A549 (cell line): Measurements from ENCODE around the gene ST14.

Experiments
- CTCF ChIP-seq: fragments of >200 bp; sonication (Bioruptor Twin); formaldehyde crosslinking; IDR thresholded peaks from 3 replicates; pipeline ENCODE4 v1.5.1; 2016
- EHMT2 ChIP-seq: fragments of 200-600 bp; sonication (generic); IDR thresholded peaks from 2 replicates; pipeline ENCODE4 v1.6.1; 2016; ENCODE audit warnings: antibody characterized with exemption, low read depth, mild to moderate bottlenecking, moderate library complexity
- JUN ChIP-seq, 2 experiments: fragments of >200 bp; sonication (Bioruptor Twin); formaldehyde crosslinking; IDR thresholded peaks; 2 replicates in 1 of 2; 3 replicates in 1 of 2; pipeline ENCODE4 v1.6.1; 2016 to 2017
- KDM1A ChIP-seq: fragments of 200-600 bp; sonication (generic); IDR thresholded peaks from 2 replicates; pipeline ENCODE4 v1.6.1; 2016; ENCODE audit warnings: low read depth, mild to moderate bottlenecking
- MYC ChIP-seq: IDR thresholded peaks from 2 replicates; pipeline ENCODE4 v1.6.1; 2012; ENCODE audit warnings: mild to moderate bottlenecking, inconsistent platforms, low read length, improper control_type of control experiment, borderline replicate concordance
- POLR2A ChIP-seq: IDR thresholded peaks from 2 replicates; pipeline ENCODE4 v1.6.1; 2012; ENCODE audit warnings: mild to moderate bottlenecking, low read length
- RFX5 ChIP-seq: fragments of 450-650 bp; IDR thresholded peaks from 2 replicates; pipeline ENCODE4 v1.7.1; 2014; ENCODE audit warnings: antibody characterized with exemption, mild to moderate bottlenecking, moderate library complexity
- SMC3 ChIP-seq: fragments of >200 bp; sonication (Bioruptor Twin); formaldehyde crosslinking; IDR thresholded peaks from 3 replicates; pipeline ENCODE4 v1.6.1; 2018; ENCODE audit warnings: inconsistent platforms
- TP53 ChIP-seq: fragments of 250-450 bp; sonication (Bioruptor Pico); IDR thresholded peaks from 2 replicates; pipeline ENCODE4 v1.5.0; 2021; ENCODE audit warnings: mild to moderate bottlenecking, moderate library complexity
- TF ChIP-seq, protein P1 (sequence below): fragments of 250-450 bp; sonication (Bioruptor Pico); IDR thresholded peaks from 2 replicates; pipeline ENCODE4 v1.5.0; 2021; ENCODE audit warnings: mild to moderate bottlenecking, moderate library complexity, borderline replicate concordance

GRCh38 chr11:130156108-130157022 is 3.2 kb upstream of the ST14 start:
- TF ChIP-seq MYC = no peak
- TF ChIP-seq SMC3 = no peak
- no peak for TF ChIP-seq CTCF
- TF ChIP-seq, protein P1, sequence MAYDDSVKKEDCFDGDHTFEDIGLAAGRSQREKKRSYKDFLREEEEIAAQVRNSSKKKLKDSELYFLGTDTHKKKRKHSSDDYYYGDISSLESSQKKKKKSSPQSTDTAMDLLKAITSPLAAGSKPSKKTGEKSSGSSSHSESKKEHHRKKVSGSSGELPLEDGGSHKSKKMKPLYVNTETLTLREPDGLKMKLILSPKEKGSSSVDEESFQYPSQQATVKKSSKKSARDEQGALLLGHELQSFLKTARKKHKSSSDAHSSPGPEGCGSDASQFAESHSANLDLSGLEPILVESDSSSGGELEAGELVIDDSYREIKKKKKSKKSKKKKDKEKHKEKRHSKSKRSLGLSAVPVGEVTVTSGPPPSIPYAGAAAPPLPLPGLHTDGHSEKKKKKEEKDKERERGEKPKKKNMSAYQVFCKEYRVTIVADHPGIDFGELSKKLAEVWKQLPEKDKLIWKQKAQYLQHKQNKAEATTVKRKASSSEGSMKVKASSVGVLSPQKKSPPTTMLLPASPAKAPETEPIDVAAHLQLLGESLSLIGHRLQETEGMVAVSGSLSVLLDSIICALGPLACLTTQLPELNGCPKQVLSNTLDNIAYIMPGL (CRISPR knock-in tag) = no peak
- no peak for TF ChIP-seq KDM1A
- TF ChIP-seq RFX5 = no peak
- no peak for TF ChIP-seq POLR2A
- no peak for TF ChIP-seq JUN (IDR thresholded peaks at IDR 0.05)
- TF ChIP-seq TP53 = no peak
- no peak for TF ChIP-seq EHMT2
